ENCODE data around the gene WHRN.

Gene WHRN

GRCh38 chr9:114484854-114485443 is 20.3 kb downstream of the WHRN start:
- Histone ChIP-seq H2BK5ac (ENCODE audit: low read depth, low read length, poor library complexity) (no peak overlapping the region), H3K79me1 (ENCODE audit: low read length) (no peaks in the 10 kb centered on the region), H4K91ac (ENCODE audit: low read depth, low read length) (no peak overlapping the region), H3K27me3 (ENCODE audit: insufficient read depth, low read length) (no peaks in the 10 kb centered on the region), H4K12ac (ENCODE audit: low read depth, low read length) (no peak overlapping the region), H3K36me3 (ENCODE audit: control insufficient read depth in 1 of 2, insufficient read depth in 2 of 2, low read length in 2 of 2) (peaks cover 0 to 7% of the 10 kb centered on the region in 2 experiments), H3K27ac (ENCODE audit: low read depth, low read length) (no peak overlapping the region), H3K23ac (ENCODE audit: low read length) (peak overlapping the region; percentile 11), H3K14ac (ENCODE audit: low read length) (no peak overlapping the region), H2BK12ac (ENCODE audit: low read length) (no peak overlapping the region), H2AFZ (ENCODE audit: insufficient read depth, low read length, poor library complexity) (no peak overlapping the region), H3K4me3 (ENCODE audit: low read depth, low read length) (no peak overlapping the region), H3K4me2 (ENCODE audit: low read length) (no peak overlapping the region), H3K4ac (ENCODE audit: low read depth, low read length) (no peak overlapping the region), H3K9me3 (ENCODE audit: insufficient read depth, low read depth, low read length) (no peaks in the 10 kb centered on the region), H2BK120ac (ENCODE audit: insufficient read depth, low read length, poor library complexity) (no peak overlapping the region), H3K18ac (ENCODE audit: low read length) (no peak overlapping the region), H3K9ac (ENCODE audit: low read length) (no peak overlapping the region), H3K79me2 (ENCODE audit: control insufficient read depth, insufficient read depth, low read length, poor library complexity) (no peaks in the 10 kb centered on the region), H4K8ac (ENCODE audit: low read depth, low read length) (no peak overlapping the region), H3K4me1 (ENCODE audit: control insufficient read depth in 1 of 2, insufficient read depth in 2 of 2, low read length in 2 of 2) (peaks cover 9 to 16% of the 10 kb centered on the region in 2 experiments), H2AK5ac (ENCODE audit: low read length) (no peak overlapping the region)
- DNase-seq, result peak; percentile 13 to 39
- no CpG with 5 or more reads among the region's 8 CpGs for WGBS (ENCODE audit: extremely low coverage, insufficient coverage, insufficient read length)

GRCh38 chr9:114484215-114484853 is 20.9 kb downstream of the WHRN start:
- Histone ChIP-seq H4K12ac (ENCODE audit: low read depth, low read length) (no peak overlapping the region), H2AK5ac (ENCODE audit: low read length) (no peak overlapping the region)
- WGBS (ENCODE audit: extremely low coverage, insufficient coverage, insufficient read length), result no CpG with 5 or more reads among the region's 9 CpGs

DNA sequence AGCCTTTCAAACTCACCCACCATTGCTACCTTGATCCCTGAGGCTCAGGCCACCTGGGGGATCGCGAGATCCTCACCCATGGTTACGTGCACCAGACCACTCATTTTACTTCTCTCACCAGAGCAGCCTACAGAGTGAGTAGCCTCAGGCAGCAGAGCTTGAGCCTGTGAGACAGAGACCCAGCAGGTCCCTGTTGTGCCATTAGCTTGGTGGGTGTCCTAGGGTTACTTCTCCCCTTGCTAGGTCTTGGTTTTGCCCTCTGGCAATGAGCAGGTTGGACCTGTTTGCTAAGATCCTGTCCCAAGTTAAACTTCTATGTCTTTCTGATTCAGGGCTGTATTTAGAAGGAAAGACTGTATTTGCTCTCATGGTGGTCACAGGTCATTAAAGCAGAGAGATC is 21.8 kb downstream of the WHRN start:
- no peak overlapping the region for H4K12ac ChIP-seq (ENCODE audit: low read depth, low read length)

More at GRCh38 chr9:114484215-114484853, 20.9 kb downstream of the WHRN start:
- no peaks in the 10 kb centered on the region for H3K27me3 ChIP-seq (ENCODE audit: insufficient read depth, low read length)
- no peak overlapping the region for H2AFZ ChIP-seq (ENCODE audit: insufficient read depth, low read length, poor library complexity)
- peaks cover 9 to 16% of the 10 kb centered on the region in 2 experiments for H3K4me1 ChIP-seq (ENCODE audit: control insufficient read depth in 1 of 2, insufficient read depth in 2 of 2, low read length in 2 of 2)
- H3K4me3 ChIP-seq (ENCODE audit: low read depth, low read length), result no peak overlapping the region
- no peak overlapping the region for H3K23ac ChIP-seq (ENCODE audit: low read length)
- H3K4me2 ChIP-seq (ENCODE audit: low read length), result no peak overlapping the region
- H3K14ac ChIP-seq (ENCODE audit: low read length), result no peak overlapping the region
- no peak overlapping the region for H2BK12ac ChIP-seq (ENCODE audit: low read length)
- H3K79me1 ChIP-seq (ENCODE audit: low read length), result no peaks in the 10 kb centered on the region
- no peak overlapping the region for H3K9ac ChIP-seq (ENCODE audit: low read length)
- H3K79me2 ChIP-seq (ENCODE audit: control insufficient read depth, insufficient read depth, low read length, poor library complexity), result no peaks in the 10 kb centered on the region
- peaks cover 0 to 7% of the 10 kb centered on the region in 2 experiments for H3K36me3 ChIP-seq (ENCODE audit: control insufficient read depth in 1 of 2, insufficient read depth in 2 of 2, low read length in 2 of 2)
- no peak overlapping the region for H3K27ac ChIP-seq (ENCODE audit: low read depth, low read length)
- no peaks in the 10 kb centered on the region for H3K9me3 ChIP-seq (ENCODE audit: insufficient read depth, low read depth, low read length)
- H3K4ac ChIP-seq (ENCODE audit: low read depth, low read length), result no peak overlapping the region
- H4K91ac ChIP-seq (ENCODE audit: low read depth, low read length), result no peak overlapping the region
- H2BK5ac ChIP-seq (ENCODE audit: low read depth, low read length, poor library complexity), result no peak overlapping the region
- H4K8ac ChIP-seq (ENCODE audit: low read depth, low read length), result no peak overlapping the region
- DNase-seq, result no peak
- no peak overlapping the region for H2BK120ac ChIP-seq (ENCODE audit: insufficient read depth, low read length, poor library complexity)
- H3K18ac ChIP-seq (ENCODE audit: low read length), result no peak overlapping the region

GRCh38 chr9:114482593-114482992 is 22.7 kb downstream of the WHRN start:
- no peak overlapping the region for H3K27ac ChIP-seq (ENCODE audit: low read depth, low read length)
- no peaks in the 10 kb centered on the region for H3K79me1 ChIP-seq (ENCODE audit: low read length)
- DNase-seq, result no peak
- H4K8ac ChIP-seq (ENCODE audit: low read depth, low read length), result no peak overlapping the region
- no peaks in the 10 kb centered on the region for H3K9me3 ChIP-seq (ENCODE audit: insufficient read depth, low read depth, low read length)
- H2BK5ac ChIP-seq (ENCODE audit: low read depth, low read length, poor library complexity), result no peak overlapping the region
- no peak overlapping the region for H4K91ac ChIP-seq (ENCODE audit: low read depth, low read length)
- H4K12ac ChIP-seq (ENCODE audit: low read depth, low read length), result no peak overlapping the region
- H3K18ac ChIP-seq (ENCODE audit: low read length), result no peak overlapping the region
- no peak overlapping the region for H3K23ac ChIP-seq (ENCODE audit: low read length)
- H3K4me1 ChIP-seq (ENCODE audit: control insufficient read depth in 1 of 2, insufficient read depth in 2 of 2, low read length in 2 of 2), result peaks cover 9 to 16% of the 10 kb centered on the region in 2 experiments
- H3K4me2 ChIP-seq (ENCODE audit: low read length), result no peak overlapping the region
- H3K4ac ChIP-seq (ENCODE audit: low read depth, low read length), result no peak overlapping the region
- no CpG with 5 or more reads among the region's 10 CpGs for WGBS (ENCODE audit: extremely low coverage, insufficient coverage, insufficient read length)
- H3K4me3 ChIP-seq (ENCODE audit: low read depth, low read length), result no peak overlapping the region
- peaks cover 0 to 7% of the 10 kb centered on the region in 2 experiments for H3K36me3 ChIP-seq (ENCODE audit: control insufficient read depth in 1 of 2, insufficient read depth in 2 of 2, low read length in 2 of 2)
- no peak overlapping the region for H2BK120ac ChIP-seq (ENCODE audit: insufficient read depth, low read length, poor library complexity)
- H2AK5ac ChIP-seq (ENCODE audit: low read length), result no peak overlapping the region
- no peak overlapping the region for H3K9ac ChIP-seq (ENCODE audit: low read length)
- H2BK12ac ChIP-seq (ENCODE audit: low read length), result no peak overlapping the region
- no peaks in the 10 kb centered on the region for H3K27me3 ChIP-seq (ENCODE audit: insufficient read depth, low read length)
- H2AFZ ChIP-seq (ENCODE audit: insufficient read depth, low read length, poor library complexity), result no peak overlapping the region
- no peak overlapping the region for H3K14ac ChIP-seq (ENCODE audit: low read length)
- H3K79me2 ChIP-seq (ENCODE audit: control insufficient read depth, insufficient read depth, low read length, poor library complexity), result no peaks in the 10 kb centered on the region

More for the DNA sequence above, 21.8 kb downstream of the WHRN start:
- Histone ChIP-seq H3K4me3 (ENCODE audit: low read depth, low read length) (no peak overlapping the region), H3K9ac (ENCODE audit: low read length) (no peak overlapping the region), H2AK5ac (ENCODE audit: low read length) (no peak overlapping the region), H3K4me1 (ENCODE audit: control insufficient read depth in 1 of 2, insufficient read depth in 2 of 2, low read length in 2 of 2) (peaks cover 9 to 16% of the 10 kb centered on the region in 2 experiments), H3K4ac (ENCODE audit: low read depth, low read length) (no peak overlapping the region), H3K36me3 (ENCODE audit: control insufficient read depth in 1 of 2, insufficient read depth in 2 of 2, low read length in 2 of 2) (peaks cover 0 to 7% of the 10 kb centered on the region in 2 experiments), H3K14ac (ENCODE audit: low read length) (no peak overlapping the region), H2BK5ac (ENCODE audit: low read depth, low read length, poor library complexity) (no peak overlapping the region), H3K4me2 (ENCODE audit: low read length) (no peak overlapping the region), H4K91ac (ENCODE audit: low read depth, low read length) (no peak overlapping the region), H3K9me3 (ENCODE audit: insufficient read depth, low read depth, low read length) (no peaks in the 10 kb centered on the region), H3K18ac (ENCODE audit: low read length) (no peak overlapping the region), H2BK12ac (ENCODE audit: low read length) (no peak overlapping the region), H2AFZ (ENCODE audit: insufficient read depth, low read length, poor library complexity) (no peak overlapping the region), H3K23ac (ENCODE audit: low read length) (no peak overlapping the region), H3K79me2 (ENCODE audit: control insufficient read depth, insufficient read depth, low read length, poor library complexity) (no peaks in the 10 kb centered on the region), H3K79me1 (ENCODE audit: low read length) (no peaks in the 10 kb centered on the region), H4K8ac (ENCODE audit: low read depth, low read length) (no peak overlapping the region), H3K27ac (ENCODE audit: low read depth, low read length) (no peak overlapping the region), H3K27me3 (ENCODE audit: insufficient read depth, low read length) (no peaks in the 10 kb centered on the region), H2BK120ac (ENCODE audit: insufficient read depth, low read length, poor library complexity) (no peak overlapping the region)
- peak; percentile 71 to 84 for DNase-seq
- WGBS (ENCODE audit: extremely low coverage, insufficient coverage, insufficient read length), result no CpG with 5 or more reads among the region's 3 CpGs

All from trophoblast cell (in vitro differentiated cells and primary cell).